A549 (cell line): ENCODE measurements around the gene ZDHHC17.

Experiments
- E2F6 ChIP-seq: IDR thresholded peaks from 2 replicates; pipeline ENCODE4 v1.6.1; 2012; ENCODE audit warnings: low read depth, borderline replicate concordance
- MAZ ChIP-seq: fragments of 150-350 bp; IDR thresholded peaks from 2 replicates; pipeline ENCODE4 v1.6.1; 2014; ENCODE audit warnings: antibody characterized with exemption, low read depth, low read length, borderline replicate concordance
- RFX5 ChIP-seq: fragments of 450-650 bp; IDR thresholded peaks from 2 replicates; pipeline ENCODE4 v1.7.1; 2014; ENCODE audit warnings: antibody characterized with exemption, mild to moderate bottlenecking, moderate library complexity

GRCh38 chr12:76762601-76762980 is 1.3 kb upstream of the ZDHHC17 start:
- TF ChIP-seq RFX5 (no peak), MAZ (no peak), E2F6 (no peak)
